GM21717 (cell line): Measurements from ENCODE around the gene CSNK1G1.
"Not testable (repeated sequence)": the region's sequence is repeated elsewhere in the genome, so short reads cannot be mapped to it uniquely, and the experiment has no call there.

Experiments
- ATAC-seq: cut with Tn5 transposase; IDR thresholded peaks from one replicate; pipeline ENCODE4 v1.9.1; 2021; ENCODE audit warnings: mild to moderate bottlenecking, moderate library complexity; ENCODE audit not compliant: unreplicated experiment

Gene CSNK1G1

DNA sequence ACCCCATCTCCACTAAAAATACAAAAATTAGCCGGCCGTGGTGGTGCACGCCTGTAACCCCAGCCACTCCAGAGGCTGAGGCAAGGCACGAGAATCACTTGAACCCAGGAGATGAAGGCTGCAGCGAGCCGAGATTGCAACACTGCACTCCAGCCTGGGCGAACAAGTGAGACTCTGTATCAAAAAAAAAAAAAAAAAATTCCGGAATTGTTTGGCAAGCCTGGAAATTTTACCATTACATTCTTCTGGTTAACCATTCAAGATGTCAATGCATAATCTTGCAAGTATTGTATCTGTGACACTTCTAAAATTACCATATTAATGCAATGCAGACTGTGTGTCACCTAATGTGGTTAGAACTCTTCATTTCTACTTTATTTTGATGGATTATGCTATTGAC is 67.0 kb downstream of the CSNK1G1 start:
- ATAC-seq: no peak

DNA sequence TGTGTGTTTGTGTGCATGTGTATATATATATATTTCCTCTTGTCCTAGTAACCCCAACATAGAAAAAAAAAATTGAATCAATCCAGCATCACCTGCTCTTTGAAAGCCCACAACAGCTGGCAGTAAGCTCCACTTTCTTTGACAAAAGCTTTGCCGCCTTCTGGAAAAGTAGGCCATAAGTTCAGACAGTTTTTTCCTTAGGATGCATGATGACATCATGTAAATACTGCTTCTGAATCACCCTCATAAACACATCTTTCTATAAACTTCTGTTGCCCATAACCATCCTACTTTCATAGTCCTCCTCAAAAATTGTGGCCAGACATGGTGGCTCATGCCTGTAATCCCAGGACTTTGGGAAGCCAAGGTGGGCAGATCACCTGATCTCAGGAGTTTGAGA is 67.4 kb downstream of the CSNK1G1 start:
- no peak for ATAC-seq

DNA sequence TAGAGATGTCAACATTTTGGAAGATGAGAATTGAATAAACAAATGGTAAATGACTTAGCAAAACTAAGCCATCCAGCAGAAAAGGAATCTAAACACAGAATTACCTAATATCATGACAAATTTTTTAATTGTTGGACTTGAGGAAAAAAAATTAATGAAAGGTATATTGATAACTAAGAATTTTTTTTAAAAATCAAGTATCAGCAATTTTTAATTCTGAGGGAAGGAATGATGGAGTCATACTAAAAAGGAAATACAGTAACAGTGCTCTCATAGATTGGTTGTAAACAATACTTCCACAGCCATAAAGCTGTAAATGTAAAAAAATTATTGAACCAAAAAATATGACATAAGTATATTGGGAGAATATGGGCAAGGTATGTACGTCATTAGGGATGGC is 68.0 kb downstream of the CSNK1G1 start:
- no peak for ATAC-seq

DNA sequence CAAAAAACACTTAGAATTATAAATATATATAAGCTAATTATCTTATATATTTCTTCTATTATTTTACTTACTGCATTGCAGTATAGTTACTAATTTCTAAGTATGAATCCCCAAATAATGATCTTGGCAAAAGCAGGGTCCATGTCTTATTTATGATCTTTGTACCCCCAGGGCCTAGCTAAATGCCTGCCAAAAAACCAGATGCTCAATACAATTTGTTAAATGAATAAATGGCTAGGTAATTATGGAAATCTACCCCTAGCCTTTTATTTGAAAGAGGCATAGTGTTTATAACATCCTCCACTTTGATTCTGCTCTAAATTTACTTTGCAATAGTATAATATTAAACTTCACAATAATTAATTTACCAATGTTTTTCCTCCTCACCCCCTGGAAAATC is 69.5 kb downstream of the CSNK1G1 start:
- ATAC-seq: no peak

DNA sequence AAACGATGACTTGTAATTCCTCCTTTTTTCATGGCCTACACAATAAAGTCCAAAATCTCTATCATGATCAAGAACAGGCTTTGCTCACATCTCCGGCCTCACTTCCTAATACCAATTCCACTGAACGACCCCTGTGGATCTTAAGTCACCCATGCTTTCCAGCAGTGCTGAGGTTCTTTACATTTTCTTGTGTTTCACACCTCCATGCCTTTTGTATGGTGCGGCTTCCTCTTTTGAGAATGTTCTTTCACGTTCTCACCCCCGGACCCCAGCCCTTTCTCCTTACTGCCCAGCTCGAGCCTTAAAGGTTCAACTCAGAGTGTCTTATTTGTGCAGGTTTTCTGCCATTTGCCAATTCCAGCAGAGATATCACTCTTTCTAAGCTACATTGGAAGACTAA is 70.1 kb downstream of the CSNK1G1 start:
- ATAC-seq: no peak

DNA sequence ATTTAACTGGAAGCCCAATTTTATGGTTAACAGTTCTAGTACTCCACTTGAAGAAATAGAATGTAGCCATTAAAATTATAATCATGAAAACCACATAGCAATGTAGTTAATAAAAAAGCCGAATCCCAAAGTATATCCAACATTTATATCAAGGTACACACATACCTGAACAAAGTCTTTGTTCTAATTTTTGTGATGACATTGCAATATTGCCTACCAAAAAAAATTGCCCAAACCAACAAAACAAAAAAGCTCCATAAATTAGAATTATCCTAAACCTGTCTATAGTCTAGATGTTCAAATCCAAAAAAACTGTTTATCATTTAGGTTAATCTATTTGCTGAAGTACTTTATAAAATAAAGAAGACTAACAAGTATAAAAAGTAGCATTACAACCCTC is 70.8 kb downstream of the CSNK1G1 start:
- ATAC-seq: no peak

DNA sequence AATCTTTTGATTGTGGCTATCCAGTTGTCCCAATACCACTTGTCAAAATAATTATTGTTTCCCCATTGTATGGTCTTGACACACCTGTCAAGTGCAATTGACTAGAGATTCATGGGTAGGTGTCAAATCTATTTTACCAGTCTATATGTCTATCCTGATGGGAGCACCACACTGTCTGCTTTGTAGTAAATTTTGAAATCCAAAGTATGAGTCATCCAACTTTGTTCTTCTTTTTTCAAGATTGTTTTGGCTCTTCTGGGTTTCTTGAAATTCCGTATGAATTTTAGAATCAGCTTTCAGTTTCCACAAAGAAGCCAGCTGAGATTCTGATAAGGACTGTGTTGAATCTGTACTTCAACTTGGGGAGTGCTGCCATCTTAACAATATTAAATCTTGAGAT is 71.9 kb downstream of the CSNK1G1 start:
- no peak for ATAC-seq

DNA sequence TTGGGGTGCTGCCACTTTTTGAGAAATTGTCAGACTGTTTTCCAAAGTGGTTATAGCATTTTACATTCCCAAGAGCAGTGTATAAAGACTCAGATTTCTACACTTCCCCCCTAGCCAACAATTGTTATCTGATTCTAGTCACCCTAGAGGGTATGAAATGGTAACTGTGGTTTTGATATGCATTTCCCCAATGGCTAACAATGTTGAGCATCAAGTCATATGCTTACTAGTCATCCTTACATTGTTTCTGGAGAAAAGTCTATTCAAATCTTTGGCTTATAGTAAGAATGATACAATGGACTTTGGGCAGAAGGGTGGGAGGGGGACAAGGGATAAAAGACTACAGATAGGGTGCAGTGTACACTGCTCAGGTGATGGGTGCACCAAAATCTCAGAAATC is 73.3 kb downstream of the CSNK1G1 start:
- no peak for ATAC-seq

DNA sequence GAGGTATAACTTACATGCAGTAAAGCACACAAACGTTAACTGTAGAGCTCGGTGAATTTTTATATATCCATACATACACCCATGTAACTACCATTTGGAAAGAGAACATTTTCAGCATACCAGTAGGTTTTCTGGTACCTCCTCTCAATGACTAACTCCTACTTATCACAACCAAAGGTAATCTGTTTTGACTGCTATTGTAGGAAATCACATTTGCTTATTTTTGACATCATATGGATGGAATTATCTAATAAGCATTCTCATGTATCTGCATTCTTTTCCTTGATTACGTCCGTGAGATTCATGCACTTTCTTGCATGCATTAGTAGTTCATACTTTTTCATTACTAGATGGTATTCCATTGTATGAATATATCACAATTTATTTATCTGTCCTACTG is 76.8 kb downstream of the CSNK1G1 start:
- no peak for ATAC-seq

DNA sequence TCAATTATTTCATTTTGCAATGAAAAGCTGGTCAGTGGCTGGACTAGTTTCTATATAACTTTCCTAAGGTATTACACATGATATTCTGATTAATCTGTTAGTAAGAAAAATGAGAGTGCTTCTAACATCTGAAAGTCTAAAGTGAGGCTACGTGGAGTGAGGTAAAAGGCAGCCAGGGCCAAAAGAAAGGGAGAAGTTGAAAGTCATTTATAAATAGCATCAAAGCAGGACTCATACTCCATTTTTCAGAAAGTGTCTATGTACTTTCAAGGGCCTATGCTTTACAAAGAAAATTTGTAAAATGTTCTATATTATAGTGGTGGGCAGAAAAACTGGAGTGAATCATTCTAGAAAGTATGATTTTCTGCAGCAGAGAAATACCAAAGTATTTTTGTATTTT is 80.0 kb downstream of the CSNK1G1 start:
- ATAC-seq: no peak

DNA sequence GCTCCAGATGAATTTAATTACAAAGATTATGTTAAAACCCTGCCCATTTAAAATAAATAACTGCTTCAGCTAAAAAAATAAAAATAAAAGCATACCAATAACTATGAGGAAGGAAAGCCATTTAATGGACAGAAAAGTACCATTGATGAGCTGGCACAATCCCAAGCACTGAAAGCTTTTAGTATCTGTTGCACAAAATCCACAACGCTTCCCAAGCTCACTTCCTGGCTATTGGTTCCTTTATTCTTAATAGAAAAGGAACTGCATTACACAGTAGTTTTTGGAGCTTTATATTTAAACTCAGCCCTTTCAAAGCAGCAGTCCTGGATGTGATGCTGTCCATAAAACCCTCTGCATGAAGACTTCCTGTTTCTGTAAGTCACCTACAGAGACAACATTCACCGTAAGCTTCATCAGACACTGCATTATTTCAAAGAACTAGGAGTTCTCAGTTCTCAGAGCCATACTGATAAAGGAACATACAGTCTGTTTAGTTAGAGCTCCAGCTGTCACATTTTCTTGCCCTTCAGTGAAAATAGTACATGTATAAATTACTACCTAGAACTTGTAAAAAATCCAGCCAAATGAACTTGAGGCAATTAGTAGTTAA is 81.5 kb downstream of the CSNK1G1 start:
- no peak for ATAC-seq

DNA sequence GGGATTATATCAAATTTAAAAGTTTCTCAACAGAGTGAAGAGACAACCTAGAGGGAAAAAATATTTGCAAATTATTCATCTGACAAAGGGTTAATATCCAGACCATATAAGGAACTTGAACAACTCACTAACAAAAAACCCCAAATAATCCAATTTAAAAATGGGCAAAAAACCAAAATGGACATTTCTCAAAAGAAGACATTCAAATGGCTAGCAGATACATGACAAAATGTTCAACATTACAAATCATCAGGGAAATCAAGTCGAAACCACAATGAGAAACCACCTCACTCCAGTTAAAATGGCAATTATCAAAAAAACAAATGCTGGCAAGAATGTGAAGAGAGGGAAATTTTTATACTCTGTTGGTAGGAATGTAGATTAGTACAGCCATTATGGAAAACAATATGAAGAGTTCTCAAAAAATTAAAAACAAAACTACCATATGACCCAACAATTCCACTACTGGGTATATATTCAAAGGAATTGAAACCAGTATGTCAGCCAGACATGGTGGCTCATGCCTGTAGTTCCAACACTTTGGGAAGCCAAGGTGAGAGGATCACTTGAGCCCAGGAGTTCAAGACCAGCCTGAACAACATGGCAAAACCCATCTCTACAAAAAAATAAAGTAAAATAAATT is 88.5 kb downstream of the CSNK1G1 start:
- ATAC-seq: no peak

DNA sequence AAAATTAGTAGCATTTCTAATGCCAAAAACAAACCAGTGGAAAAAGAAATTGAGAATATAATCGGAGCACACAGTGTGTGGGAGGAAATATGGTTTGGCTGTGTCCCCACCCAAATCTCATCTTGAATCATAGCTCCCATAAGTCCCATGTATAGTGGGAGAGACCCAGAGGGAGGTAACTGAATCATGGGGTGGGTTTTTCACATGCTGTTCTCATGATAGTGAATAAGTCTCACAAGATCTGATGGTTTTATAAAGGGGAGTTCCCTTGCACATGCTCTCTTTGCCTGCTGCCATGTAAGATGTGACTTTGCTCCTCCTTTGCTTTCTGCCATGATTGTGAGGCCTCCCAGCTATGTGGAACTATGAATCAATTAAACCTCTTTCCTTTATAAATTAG is 90.8 kb downstream of the CSNK1G1 start:
- not testable (repeated sequence) for ATAC-seq

DNA sequence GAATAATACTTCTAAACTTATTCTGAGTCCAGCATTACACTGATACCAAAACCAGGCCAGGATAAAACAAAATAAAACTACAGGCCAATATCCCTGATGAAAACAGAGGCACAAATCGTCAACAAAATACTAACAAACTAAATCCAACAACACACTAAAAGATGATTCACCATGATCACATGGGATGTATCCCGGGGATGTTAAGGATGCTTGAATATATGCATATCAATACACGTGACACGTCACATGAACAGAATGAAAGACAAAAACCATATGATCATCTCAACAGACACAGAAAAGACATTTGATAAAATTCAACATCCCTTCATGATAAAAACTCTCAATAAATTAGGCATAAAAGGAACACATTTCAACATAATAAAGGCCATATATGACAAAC is 91.5 kb downstream of the CSNK1G1 start:
- ATAC-seq: no peak

DNA sequence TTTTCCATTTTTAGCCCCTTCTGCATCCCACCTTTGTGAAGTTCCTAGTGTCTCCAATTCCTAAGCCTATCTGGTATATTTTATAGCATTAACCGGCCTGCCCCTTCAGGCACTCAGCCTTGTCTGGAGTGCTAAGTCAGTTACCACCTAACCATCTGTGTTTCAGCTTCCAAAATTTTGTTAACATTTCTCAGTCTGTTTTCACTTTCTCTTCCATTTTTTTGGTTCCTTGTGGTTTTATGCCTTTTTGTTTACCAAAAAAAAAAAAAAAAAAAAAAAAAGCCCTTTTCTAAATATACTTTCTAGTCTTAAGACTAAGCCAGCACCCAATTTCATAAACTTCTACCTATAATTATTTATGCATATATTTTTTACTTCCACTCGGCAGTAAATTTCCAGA is 92.4 kb downstream of the CSNK1G1 start:
- ATAC-seq: no peak

DNA sequence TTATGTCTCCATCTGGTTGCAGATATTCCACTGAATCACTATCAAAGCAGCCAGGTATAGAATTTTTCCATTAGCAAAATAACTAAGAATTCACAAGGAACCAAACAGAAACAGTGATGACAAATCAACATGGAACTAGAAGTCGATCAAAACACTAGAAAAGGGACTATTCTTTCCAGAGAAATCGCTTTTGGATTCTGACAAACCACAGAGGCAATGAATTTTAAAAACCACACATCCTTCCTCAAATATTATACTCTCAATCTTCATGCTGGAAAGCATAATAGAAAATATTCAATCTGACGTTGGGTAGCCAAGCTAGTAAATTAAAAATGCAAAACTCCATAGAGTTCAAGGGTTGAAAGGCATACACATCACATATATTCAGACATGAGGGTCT is 99.9 kb downstream of the CSNK1G1 start:
- no peak for ATAC-seq

DNA sequence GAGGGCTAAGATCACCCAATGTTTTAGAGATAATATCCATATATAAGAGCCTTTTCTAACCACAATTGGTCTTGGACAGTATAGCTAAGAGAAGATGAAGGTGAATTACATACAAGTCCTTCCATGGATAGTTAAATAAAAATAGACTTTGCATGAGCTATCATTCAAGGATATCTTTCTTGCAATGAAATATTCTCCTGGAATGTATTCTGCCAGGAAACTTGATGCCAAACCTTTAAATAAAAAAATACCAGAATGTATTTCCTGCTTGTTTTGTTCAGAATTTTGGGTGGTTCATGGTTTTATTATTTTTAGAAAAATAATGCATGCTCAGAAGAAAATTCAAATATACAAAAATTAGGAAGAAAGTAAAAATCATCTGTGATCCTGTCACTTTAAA is 104.3 kb downstream of the CSNK1G1 start:
- no peak for ATAC-seq

DNA sequence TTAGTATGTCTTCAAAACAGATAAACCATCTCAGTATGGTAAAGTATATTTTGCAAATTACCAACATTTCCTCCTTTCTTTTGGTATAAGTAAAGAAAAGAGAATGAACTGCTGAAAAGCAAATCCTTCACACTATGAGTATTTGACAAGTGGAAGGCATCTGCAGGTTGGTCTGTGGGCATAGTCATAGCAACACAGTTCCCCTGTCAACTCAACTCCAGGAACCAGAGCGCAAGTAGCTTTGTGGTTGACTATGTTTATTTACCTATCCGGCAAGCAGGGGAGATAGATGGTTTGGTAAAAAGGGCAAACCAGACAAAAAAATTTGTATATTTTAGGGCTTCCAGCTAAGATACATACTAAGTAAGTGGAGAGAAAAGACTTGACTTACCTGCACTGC is 104.9 kb downstream of the CSNK1G1 start:
- no peak for ATAC-seq

DNA sequence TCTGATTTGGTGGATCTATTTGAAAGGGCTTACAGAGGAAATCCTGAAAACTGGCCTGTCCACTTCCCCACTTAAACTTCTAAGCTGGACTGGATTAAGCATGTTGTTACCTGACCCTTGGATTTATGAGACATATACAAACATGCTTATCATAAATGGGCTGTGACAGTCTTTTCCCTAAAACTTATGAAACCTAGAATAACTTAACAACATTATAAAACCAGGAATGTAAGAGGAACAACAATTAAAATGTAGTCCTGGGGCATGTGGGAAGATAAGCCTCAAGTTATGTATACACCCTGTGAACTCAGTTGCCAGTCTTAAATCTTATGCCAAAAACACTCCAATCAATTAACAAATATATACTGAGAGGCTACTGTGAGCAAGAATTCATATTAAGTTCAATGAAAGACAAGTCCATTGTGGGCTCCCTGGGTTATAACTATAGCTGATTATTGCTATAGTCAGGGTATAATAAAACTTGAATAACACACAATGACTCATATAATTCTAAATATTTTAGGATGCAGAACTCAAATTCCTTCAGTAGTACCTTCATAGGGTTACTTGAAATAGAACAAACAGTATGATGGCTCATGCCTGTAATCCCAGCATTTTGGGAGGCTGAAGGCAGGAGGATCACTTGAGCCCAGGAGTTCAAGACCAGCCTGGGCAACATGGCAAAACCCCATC is 105.9 kb downstream of the CSNK1G1 start:
- no peak for ATAC-seq

DNA sequence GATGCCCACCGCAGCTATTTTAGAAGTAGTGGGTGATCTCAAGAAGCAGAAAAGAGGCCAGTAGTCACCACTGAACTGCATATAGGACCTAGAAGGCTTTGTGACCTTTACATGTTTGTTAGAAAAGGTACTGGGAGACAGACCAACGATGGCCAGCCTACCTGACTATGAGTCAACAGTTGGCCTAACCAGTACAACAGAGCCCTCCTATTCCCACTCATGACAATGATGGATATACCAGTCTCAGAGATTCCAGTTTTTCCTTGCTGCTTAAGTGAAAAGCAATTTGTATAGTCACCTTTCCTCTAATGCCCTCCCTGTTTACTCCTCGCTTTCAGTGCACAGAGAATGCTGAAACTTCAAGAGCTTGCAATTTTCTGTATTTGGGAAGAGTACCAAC is 106.6 kb downstream of the CSNK1G1 start:
- no peak for ATAC-seq

DNA sequence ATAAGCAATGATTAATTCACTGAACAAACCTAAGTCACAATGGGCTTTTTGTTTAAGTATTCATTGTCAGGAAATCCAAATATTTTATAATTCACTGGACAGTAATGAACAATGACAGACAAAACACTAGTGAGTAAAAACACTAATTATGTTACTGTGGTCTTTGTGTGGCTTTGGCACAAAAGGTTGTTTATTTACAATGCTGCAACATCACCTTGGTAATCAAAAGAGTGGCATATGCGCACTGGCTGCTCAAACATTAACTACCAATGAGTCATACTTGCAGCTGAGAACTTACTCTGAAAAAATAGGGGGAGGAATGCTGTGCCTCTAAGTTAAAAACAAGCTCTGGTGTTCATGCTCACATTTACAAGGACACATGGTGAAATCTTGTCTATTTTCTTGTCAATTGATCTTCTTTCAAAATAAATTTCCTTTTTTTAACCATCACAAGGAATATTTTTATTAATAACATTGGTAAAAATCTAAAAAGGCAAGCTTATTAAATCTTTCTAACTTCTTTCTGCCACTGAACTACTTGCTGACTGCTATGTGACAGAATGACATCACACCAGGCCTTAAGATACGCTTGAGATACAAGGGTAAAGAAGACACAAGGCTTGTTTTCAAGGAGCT is 107.9 kb downstream of the CSNK1G1 start:
- peak; percentile 45 for ATAC-seq

DNA sequence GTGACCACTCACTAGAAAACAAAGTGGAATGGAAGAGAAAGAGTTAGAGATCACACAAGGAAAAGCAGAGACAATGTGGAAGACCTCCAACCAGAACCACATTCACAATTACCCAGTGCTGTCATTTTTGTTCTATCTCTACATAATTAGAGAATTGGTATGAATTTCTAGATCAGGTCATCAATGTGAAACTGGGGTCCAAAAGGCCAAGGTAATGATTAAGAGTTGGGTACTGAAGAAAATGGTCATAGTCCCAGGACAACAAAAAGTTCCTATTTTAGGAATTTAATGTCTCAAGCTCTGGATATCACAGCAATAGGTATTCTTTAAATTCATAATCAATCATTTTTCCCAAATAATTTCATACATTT is 108.5 kb downstream of the CSNK1G1 start:
- ATAC-seq: no peak
